HepG2 (cell line): ENCODE results near the gene TMEM225B. TPM values are rescaled to one million over a fixed set of nuclear protein-coding genes. Genes with fewer than 3 reads are reported as not detected.
A peak's percentile ranks its signal among the peaks of the same experiment; 100 is the strongest.

Experiments
- ATAC-seq: fragments of 200-7000 bp; cut with Tn5 transposase; 3 replicates; pipeline ENCODE4 v1.9.1; 2020; ENCODE audit warnings: mild to moderate bottlenecking, moderate library complexity
- BruUV-seq: library from RNA; stranded (reverse); fragments of 400-500 nt; replicated peaks from 2 replicates; lab custom pipeline; 2021; lab: Mats Ljungman, UMichigan
- CTCF ChIA-PET: fragments of 300-600 bp; formaldehyde crosslinking; extraction: SDS; loops from one replicate; lab custom pipeline; 2021; ENCODE audit warnings: low total read pairs, inconsistent platforms, low intra/inter-chr PET ratio; lab: Yijun Ruan, JAX
- POLR2A ChIA-PET: fragments of 350-600 bp; sonication (Branson Sonifier 250); formaldehyde crosslinking; loops from one replicate; lab custom pipeline; 2020; ENCODE audit warnings: antibody characterized with exemption, inconsistent platforms; lab: Yijun Ruan, JAX
- DNase-seq: peaks from one replicate; pipeline ENCODE4 v3.0.0-alpha.2; 2015; ENCODE audit warnings: low spot score
- FAIRE-seq: peaks from 3 replicates; lab custom pipeline; 2011; peaks lifted over from hg19 to GRCh38; lab: Jason Lieb, UNC
- H2AFZ ChIP-seq: one replicate; pipeline ENCODE4 v1.6.1; 2011; ENCODE audit warnings: low read length, inconsistent platforms
- H3K27ac ChIP-seq: fragments of 300-600 bp; 3 replicates; pipeline ENCODE4 v1.8.0; 2011; ENCODE audit warnings: mixed run types, mild to moderate bottlenecking, mixed read lengths, low read length, inconsistent platforms; ENCODE audit not compliant: insufficient read depth; ENCODE audit errors: extremely low read length
- H3K27me3 ChIP-seq, 2 experiments: fragments of 200-600 bp in 1 of 2; 2 replicates in 1 of 2; 3 replicates in 1 of 2; pipeline versions ENCODE4 v1.6.0 to v1.8.0; 2011; ENCODE audit warnings: low read length in 2 of 2, mild to moderate bottlenecking in 2 of 2, moderate library complexity in 2 of 2, inconsistent platforms in 1 of 2; ENCODE audit not compliant: insufficient read depth in 2 of 2, control insufficient read depth in 1 of 2
- H3K36me3 ChIP-seq, 2 experiments: fragments of 200-600 bp in 1 of 2; replicated peaks in 1 of 2; 2 replicates in 1 of 2; 3 replicates in 1 of 2; pipeline versions ENCODE4 v1.5.1 to v1.8.0; 2011; ENCODE audit warnings: low read length in 2 of 2, inconsistent platforms in 1 of 2; ENCODE audit not compliant: insufficient read depth in 2 of 2, control insufficient read depth in 1 of 2
- H3K4me1 ChIP-seq: 2 replicates; pipeline ENCODE4 v1.5.1; 2012; ENCODE audit warnings: low read length, inconsistent platforms; ENCODE audit not compliant: insufficient read depth
- H3K4me2 ChIP-seq: 2 replicates; pipeline ENCODE4 v1.6.0; 2011; ENCODE audit warnings: low read depth, low read length, inconsistent platforms
- H3K4me3 ChIP-seq, 3 experiments: fragments of 200-600 bp in 1 of 3; sonication (generic), shearing (Covaris generic) in 1 of 3; replicated peaks in 1 of 3; 2 replicates each; pipeline ENCODE4 v1.5.1; 2011 to 2016; ENCODE audit warnings: low read length in 3 of 3, inconsistent platforms in 2 of 3, low read depth in 2 of 3, mild to moderate bottlenecking in 2 of 3, control low read depth in 1 of 3, mixed read lengths in 1 of 3; ENCODE audit not compliant: insufficient read depth in 1 of 3
- H3K79me2 ChIP-seq: one replicate; pipeline ENCODE4 v1.6.1; 2011; ENCODE audit warnings: low read length, inconsistent platforms; ENCODE audit not compliant: insufficient read depth
- H3K9ac ChIP-seq: 2 replicates; pipeline ENCODE4 v1.6.0; 2011; ENCODE audit warnings: mild to moderate bottlenecking, low read depth, low read length, inconsistent platforms; ENCODE audit not compliant: insufficient read depth
- H3K9me3 ChIP-seq: 2 replicates; pipeline ENCODE4 v1.5.1; 2012; ENCODE audit warnings: mild to moderate bottlenecking, low read length
- H4K20me1 ChIP-seq: 2 replicates; pipeline ENCODE4 v1.6.0; 2011; ENCODE audit warnings: inconsistent platforms, mild to moderate bottlenecking, low read length, moderate library complexity; ENCODE audit not compliant: insufficient read depth
- CAMTA2 ChIP-seq: sonication (generic); formaldehyde crosslinking; IDR thresholded peaks from 2 replicates; pipeline ENCODE4 v1.4.0; 2020; ENCODE audit warnings: mild to moderate bottlenecking, missing genetic modification reagents, borderline replicate concordance
- CTCF ChIP-seq: sonication (generic); formaldehyde crosslinking; IDR thresholded peaks from 2 replicates; pipeline ENCODE4 v1.5.0; 2020; ENCODE audit warnings: mild to moderate bottlenecking, missing genetic modification reagents, moderate library complexity
- ELF3 ChIP-seq: IDR thresholded peaks from 2 replicates; pipeline ENCODE4 v1.6.1; 2016; ENCODE audit warnings: missing genetic modification reagents, missing compliant biosample characterization
- ERF ChIP-seq: IDR thresholded peaks from 2 replicates; pipeline ENCODE4 v1.6.1; 2018; ENCODE audit warnings: missing biosample characterization, missing genetic modification reagents
- HNRNPH1 ChIP-seq: fragments of 200-400 bp; formaldehyde crosslinking; optimal IDR thresholded peaks from 2 replicates; pipeline ENCODE3; 2017; ENCODE audit warnings: mild to moderate bottlenecking, low read depth, low read length
- HOXA3 ChIP-seq: sonication (generic); formaldehyde crosslinking; IDR thresholded peaks from 2 replicates; pipeline ENCODE4 v1.5.0; 2020; ENCODE audit warnings: missing genetic modification reagents
- KLF6 ChIP-seq: IDR thresholded peaks from 2 replicates; pipeline ENCODE4 v1.8.0; 2016; ENCODE audit warnings: missing biosample characterization, missing genetic modification reagents
- PLRG1 ChIP-seq: fragments of 450-650 bp; conservative IDR thresholded peaks from 2 replicates; pipeline ENCODE4 v1.6.1; 2016
- PTBP1 ChIP-seq: fragments of 200-400 bp; formaldehyde crosslinking; IDR thresholded peaks from 2 replicates; pipeline ENCODE4 v1.6.1; 2018; ENCODE audit warnings: low read length, low read depth; ENCODE audit not compliant: poor library complexity, severe bottlenecking
- SAFB2 ChIP-seq: sonication (generic); formaldehyde crosslinking; IDR thresholded peaks from 2 replicates; pipeline ENCODE4 v1.5.1; 2020; ENCODE audit warnings: missing genetic modification reagents, low read depth, mild to moderate bottlenecking, borderline replicate concordance
- ZBTB1 ChIP-seq: sonication (generic); formaldehyde crosslinking; IDR thresholded peaks from 2 replicates; pipeline ENCODE4 v1.4.0; 2020; ENCODE audit warnings: missing genetic modification reagents, borderline replicate concordance
- ZFP36L2 ChIP-seq: sonication (generic); formaldehyde crosslinking; IDR thresholded peaks from 2 replicates; pipeline ENCODE4 v1.4.0; 2020; ENCODE audit warnings: missing genetic modification reagents
- ZFP82 ChIP-seq: sonication (generic); formaldehyde crosslinking; IDR thresholded peaks from 2 replicates; pipeline ENCODE4 v1.5.1; 2020; ENCODE audit warnings: mild to moderate bottlenecking, missing genetic modification reagents, borderline replicate concordance
- ZNF143 ChIP-seq: sonication (generic); formaldehyde crosslinking; IDR thresholded peaks from 2 replicates; pipeline ENCODE4 v1.4.0; 2020; ENCODE audit warnings: missing genetic modification reagents
- ZNF441 ChIP-seq: sonication (generic); formaldehyde crosslinking; IDR thresholded peaks from 2 replicates; pipeline ENCODE4 v1.7.0; 2021; ENCODE audit warnings: missing genetic modification reagents, borderline replicate concordance
- ZNF567 ChIP-seq: sonication (generic); formaldehyde crosslinking; IDR thresholded peaks from 2 replicates; pipeline ENCODE4 v1.8.1; 2023; ENCODE audit warnings: mild to moderate bottlenecking, missing genetic modification reagents, borderline replicate concordance
- ZNF615 ChIP-seq: sonication (generic); formaldehyde crosslinking; IDR thresholded peaks from 2 replicates; pipeline ENCODE4 v1.5.0; 2020; ENCODE audit warnings: mild to moderate bottlenecking, missing genetic modification reagents, borderline replicate concordance
- ZNF883 ChIP-seq: sonication (generic); formaldehyde crosslinking; IDR thresholded peaks from 2 replicates; pipeline ENCODE4 v1.5.1; 2020; ENCODE audit warnings: mild to moderate bottlenecking, missing genetic modification reagents; ENCODE audit errors: not compliant biosample characterization
- WGBS: methylation state at CpG from one replicate; pipeline ENCODE4 v1.1.6; 2017; ENCODE audit warnings: low lambda C conversion rate; 5-methylcytosine and 5-hydroxymethylcytosine counted together
- in situ Hi-C: cut with HindIII; loops from 2 replicates; pipeline ENCODE4 v1.10.0; 2017; ENCODE audit warnings: low pct_unique_long_range_greater_than_20kb; ENCODE audit not compliant: extremely low pct_ligation_motif_present
- intact Hi-C: fragments of 100-400 bp; cut with micrococcal nuclease; formaldehyde crosslinking; loops from one replicate; pipeline ENCODE4 v1.10.0; 2022; ENCODE audit not compliant: unreplicated experiment
- polyA plus RNA-seq, 8 experiments: library from polyadenylated mRNA; depleted of rRNA in 3 of 8; stranded (reverse) in 7 of 8; unstranded in 1 of 8; fragments of >200 nt; fragmentation: Illumina TruSeq in 4 of 8; extraction: Trizol in 4 of 8; gene quantifications; 2 replicates each; pipeline versions ENCODE4 v1.2.1 to v1.2.3, GENCODE V29; 2011 to 2016; ENCODE audit warnings: low read depth in 4 of 8, missing spikeins in 1 of 8, mixed read lengths in 1 of 8; ENCODE audit not compliant: insufficient read depth in 1 of 8
- total RNA-seq, 5 experiments: library from RNA; depleted of rRNA; stranded (reverse); fragments of >200 nt; fragmentation: Illumina TruSeq; extraction: Trizol; gene quantifications; 2 replicates each; pipeline ENCODE4 v1.2.3, GENCODE V29; 2016; ENCODE audit warnings: low read depth in 1 of 5

TMEM225B gene
- total and polyA plus RNA-seq, 2 of the 13 experiments (the other 11 are each of a cell fraction or from before 2014, with no cell fraction given) = 0.78 to 0.95 TPM

GRCh38 chr7:99601656-99602310 lies 3.7 kb downstream of the TMEM225B start (continued):
- no peak for TF ChIP-seq PLRG1
- no peak for TF ChIP-seq PTBP1
- no peak for TF ChIP-seq CAMTA2
- TF ChIP-seq ZNF441 = no peak
- no peak for TF ChIP-seq KLF6
- no peak for TF ChIP-seq SAFB2 (CRISPR knock-in tag)
- no peak for TF ChIP-seq ZNF615 (CRISPR knock-in tag)
- peak; percentile 66 for TF ChIP-seq CTCF (CRISPR knock-in tag)
- no peak for TF ChIP-seq ZNF567
- TF ChIP-seq ZFP36L2 = no peak

GRCh38 chr7:99605527-99605926 lies 7.5 kb downstream of the TMEM225B start:
- FAIRE-seq (no peak), ATAC-seq (no peak), DNase-seq (no peak)
- no peak overlapping the region for H3K9ac ChIP-seq
- H3K36me3 ChIP-seq = no peaks in the 10 kb centered on the region
- H3K27ac ChIP-seq = no peak overlapping the region
- H4K20me1 ChIP-seq = no peaks in the 10 kb centered on the region
- H3K27me3 ChIP-seq = no peaks in the 10 kb centered on the region
- H3K9me3 ChIP-seq = no peaks in the 10 kb centered on the region
- no peak overlapping the region for H3K4me3 ChIP-seq
- H3K4me2 ChIP-seq = no peak overlapping the region
- 94% methylated on average over 7 of the region's 7 CpGs for WGBS
- in situ Hi-C loops = no loop called here
- BruUV-seq = no TSS peak
- ChIA-PET CTCF (no interaction called here), POLR2A (interaction anchor here (1.1 kb wide), 1 partner anchor 47 kb away, joined by 3 read pairs; the partner anchor contains the start of gene ZNF655)
- H3K79me2 ChIP-seq = no peaks in the 10 kb centered on the region
- intact Hi-C loops = no loop called here
- no peak for TF ChIP-seq ZFP82 (CRISPR knock-in tag)
- no peak for TF ChIP-seq HNRNPH1
- no peak for TF ChIP-seq ZNF143 (CRISPR knock-in tag)
- no peak for TF ChIP-seq ERF (CRISPR knock-in tag)
- no peak for TF ChIP-seq ZNF883 (CRISPR knock-in tag)
- no peak for TF ChIP-seq ELF3 (CRISPR knock-in tag)
- no peak for TF ChIP-seq ZBTB1 (CRISPR knock-in tag)
- no peak for TF ChIP-seq HOXA3 (CRISPR knock-in tag)
- no peak overlapping the region for H2AFZ ChIP-seq
- H3K4me1 ChIP-seq = peaks cover 30% of the 10 kb centered on the region
